GM12864 (cell line): ENCODE measurements around the gene PSAPL1.

ENCODE experiments used
- DNase-seq: peaks from one replicate; pipeline ENCODE4 v3.0.0-alpha.2; 2011; ENCODE audit warnings: low read depth
- H3K4me3 ChIP-seq: 2 replicates; pipeline ENCODE4 v1.5.1; 2011; ENCODE audit warnings: mild to moderate bottlenecking, low read depth, low read length, control low read depth
- TF ChIP-seq, protein P1 (sequence below): IDR thresholded peaks from 2 replicates; pipeline ENCODE4 v1.5.1; 2011; ENCODE audit warnings: low read depth, mild to moderate bottlenecking, moderate library complexity, low read length, control low read depth, inconsistent platforms; ENCODE audit errors: missing control alignments

PSAPL1 gene

DNA sequence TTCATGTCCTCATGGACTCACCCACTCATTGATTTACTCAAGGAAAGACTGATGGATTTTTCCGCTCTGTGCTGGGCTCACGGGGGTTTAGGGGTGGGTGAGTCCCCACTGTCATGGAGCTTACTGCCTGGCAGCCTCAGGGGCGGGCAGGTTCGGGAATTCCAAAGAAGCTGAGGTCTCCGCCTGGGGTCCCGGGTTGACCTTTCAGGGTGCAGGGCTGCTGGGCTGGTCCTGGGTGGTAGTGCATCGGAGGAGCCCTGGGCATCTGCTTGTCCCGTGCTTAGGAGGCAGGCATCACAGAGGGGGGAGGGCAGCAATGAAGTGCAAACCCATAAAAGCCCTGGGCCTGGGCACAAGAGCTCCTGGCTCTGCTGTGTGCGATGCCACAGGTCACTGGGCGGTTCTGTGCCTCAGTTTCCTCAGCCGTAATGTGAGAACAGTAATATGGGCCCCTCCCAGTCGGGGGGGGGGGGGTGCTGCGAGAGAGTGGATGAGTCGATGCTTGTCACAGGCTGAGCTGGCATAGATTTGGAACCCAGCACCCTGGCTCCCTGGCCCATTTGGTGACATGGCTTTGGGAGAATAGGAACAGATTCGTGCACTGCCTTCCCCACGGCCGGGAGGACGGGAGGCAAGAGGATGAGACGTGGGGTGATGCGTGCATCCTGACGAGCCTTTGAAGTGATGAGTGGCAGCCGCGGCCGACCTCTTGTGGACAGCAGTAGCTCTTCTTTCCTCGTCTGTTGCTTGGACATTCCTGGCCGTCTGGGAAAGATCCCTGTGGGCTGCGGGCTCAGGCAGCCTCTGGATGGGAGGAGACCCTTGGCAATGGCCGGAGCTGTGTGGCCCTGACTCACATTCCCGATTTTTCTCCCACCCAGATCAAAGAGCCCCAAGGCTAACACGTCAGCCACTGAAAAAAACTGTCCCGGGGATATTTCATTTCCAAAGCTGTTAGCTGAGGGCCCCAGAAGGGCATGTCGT, 42.0 kb downstream of the PSAPL1 start:
- TF ChIP-seq, protein P1, sequence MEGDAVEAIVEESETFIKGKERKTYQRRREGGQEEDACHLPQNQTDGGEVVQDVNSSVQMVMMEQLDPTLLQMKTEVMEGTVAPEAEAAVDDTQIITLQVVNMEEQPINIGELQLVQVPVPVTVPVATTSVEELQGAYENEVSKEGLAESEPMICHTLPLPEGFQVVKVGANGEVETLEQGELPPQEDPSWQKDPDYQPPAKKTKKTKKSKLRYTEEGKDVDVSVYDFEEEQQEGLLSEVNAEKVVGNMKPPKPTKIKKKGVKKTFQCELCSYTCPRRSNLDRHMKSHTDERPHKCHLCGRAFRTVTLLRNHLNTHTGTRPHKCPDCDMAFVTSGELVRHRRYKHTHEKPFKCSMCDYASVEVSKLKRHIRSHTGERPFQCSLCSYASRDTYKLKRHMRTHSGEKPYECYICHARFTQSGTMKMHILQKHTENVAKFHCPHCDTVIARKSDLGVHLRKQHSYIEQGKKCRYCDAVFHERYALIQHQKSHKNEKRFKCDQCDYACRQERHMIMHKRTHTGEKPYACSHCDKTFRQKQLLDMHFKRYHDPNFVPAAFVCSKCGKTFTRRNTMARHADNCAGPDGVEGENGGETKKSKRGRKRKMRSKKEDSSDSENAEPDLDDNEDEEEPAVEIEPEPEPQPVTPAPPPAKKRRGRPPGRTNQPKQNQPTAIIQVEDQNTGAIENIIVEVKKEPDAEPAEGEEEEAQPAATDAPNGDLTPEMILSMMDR = no peak
- no peak for DNase-seq
- H3K4me3 ChIP-seq = no peak overlapping the region

DNA sequence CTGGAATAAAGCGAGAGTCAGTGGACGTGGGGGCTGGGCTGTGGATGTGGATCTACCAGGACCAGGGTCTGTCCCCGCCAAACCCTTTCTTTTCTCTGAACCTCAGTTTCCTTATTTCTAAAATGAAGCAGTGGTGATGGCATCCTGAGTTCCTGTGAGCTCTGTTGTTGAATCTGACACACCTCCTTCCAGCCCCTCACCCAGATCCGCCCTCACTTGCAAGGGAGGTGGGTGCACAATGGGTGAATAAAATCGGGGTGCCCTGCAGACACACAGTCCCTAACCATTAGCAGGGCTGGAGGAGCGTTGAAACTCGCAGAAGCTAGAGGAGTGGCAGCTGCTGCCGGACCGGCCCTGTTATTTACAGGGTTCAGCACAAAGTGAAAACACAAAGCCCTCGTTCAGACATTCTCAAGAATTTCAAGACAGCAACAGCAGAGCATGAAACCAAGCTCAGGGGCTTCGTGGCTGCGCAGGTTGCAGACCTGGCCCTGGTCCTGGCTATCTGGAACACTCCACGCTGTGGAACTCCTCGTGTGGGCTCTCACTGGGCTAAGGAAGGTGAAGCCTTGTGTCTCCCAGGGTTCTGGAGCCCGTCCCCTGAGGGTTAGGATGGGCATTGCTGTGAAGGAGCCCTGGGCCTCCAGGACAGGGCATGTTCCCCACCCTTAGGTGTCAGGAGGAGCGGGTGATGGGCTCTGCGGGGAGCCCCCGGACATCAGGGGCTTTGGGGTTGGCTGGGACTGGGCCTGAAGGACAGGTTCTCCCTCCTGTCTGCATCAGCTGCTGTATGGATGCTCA, 42.9 kb downstream of the PSAPL1 start:
- DNase-seq = no peak
- H3K4me3 ChIP-seq = no peak overlapping the region
- TF ChIP-seq, protein P1 = no peak

DNA sequence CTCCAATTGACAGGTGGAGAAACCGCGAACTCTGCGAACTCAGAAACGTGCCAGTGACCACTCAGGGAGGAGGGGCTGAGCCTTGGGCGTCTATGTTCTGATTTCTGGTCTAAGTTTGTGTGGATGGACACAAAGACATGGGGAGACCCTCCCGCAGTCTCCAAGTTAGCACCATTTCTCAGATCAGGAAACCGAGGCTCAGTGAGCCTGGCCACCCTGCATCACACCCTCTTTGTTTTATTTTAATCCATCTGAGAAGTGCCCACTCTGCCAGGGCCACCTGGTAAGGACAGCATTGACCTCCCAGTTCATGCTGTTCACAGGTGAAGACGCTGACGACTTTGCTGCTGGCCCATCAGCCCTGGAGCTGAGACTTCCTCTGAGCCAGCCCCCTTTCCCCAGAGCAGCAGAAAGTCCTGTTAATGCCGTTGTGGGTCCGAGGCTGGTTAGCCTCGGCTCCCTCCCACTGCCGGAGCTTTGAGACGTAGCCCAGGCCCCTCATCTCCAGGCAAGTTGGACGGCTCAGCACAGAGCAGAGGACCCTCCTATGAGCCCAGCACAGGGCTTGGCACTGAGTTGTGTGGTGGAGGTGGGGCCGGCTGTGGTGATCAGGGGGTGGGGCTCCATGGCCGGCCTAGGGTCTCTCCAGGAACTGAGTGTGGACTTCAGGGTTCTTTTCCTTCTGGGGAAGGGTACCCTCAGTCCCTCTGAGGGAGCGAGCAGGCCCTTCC, 43.7 kb downstream of the PSAPL1 start:
- TF ChIP-seq, protein P1 = no peak
- no peak for DNase-seq

DNA sequence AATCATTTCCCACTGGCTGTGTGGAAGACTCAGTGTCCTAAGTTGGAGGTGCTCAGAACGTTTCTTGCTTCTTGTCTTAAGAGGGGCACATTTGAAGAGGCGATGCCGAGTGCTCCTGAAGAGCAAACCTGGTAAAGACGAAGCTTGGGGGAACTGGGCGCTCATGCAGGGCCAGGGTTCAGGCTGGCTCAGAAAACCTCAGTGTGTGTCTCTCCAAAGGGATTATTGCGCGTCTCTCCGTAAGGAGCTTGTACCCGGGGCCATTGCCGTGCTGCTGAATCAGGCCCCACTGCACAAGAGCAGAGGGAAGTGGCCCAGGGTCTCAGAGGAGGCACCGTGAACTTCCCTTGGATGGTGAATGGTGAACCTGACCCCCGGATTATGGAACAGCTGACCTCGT, 44.4 kb downstream of the PSAPL1 start:
- DNase-seq = no peak
- TF ChIP-seq, protein P1 = no peak
- H3K4me3 ChIP-seq = no peak overlapping the region

More for the DNA sequence above, 43.7 kb downstream of the PSAPL1 start:
- H3K4me3 ChIP-seq = no peak overlapping the region

DNA sequence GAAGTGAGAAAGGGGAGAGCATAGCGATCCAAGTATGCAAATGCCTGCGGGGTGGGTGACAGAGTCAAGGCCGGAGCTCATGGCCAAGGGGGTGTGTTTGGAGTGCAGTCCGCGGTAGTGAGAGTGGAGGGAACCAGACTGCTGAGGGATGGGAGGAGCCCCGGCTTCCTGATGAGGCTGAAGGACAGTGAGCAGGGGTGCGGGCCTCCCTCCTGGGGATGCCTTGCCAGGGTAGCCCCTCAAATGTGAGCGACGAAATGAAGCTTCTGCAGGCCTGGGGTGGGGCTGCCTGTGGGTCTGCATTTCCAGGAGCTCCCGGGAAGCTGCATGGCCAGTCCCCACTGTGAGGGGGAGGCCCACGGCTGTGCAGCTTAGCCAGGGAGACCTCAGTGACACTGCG, 45.0 kb downstream of the PSAPL1 start:
- no peak for DNase-seq
- TF ChIP-seq, protein P1 = no peak
- no peak overlapping the region for H3K4me3 ChIP-seq

DNA sequence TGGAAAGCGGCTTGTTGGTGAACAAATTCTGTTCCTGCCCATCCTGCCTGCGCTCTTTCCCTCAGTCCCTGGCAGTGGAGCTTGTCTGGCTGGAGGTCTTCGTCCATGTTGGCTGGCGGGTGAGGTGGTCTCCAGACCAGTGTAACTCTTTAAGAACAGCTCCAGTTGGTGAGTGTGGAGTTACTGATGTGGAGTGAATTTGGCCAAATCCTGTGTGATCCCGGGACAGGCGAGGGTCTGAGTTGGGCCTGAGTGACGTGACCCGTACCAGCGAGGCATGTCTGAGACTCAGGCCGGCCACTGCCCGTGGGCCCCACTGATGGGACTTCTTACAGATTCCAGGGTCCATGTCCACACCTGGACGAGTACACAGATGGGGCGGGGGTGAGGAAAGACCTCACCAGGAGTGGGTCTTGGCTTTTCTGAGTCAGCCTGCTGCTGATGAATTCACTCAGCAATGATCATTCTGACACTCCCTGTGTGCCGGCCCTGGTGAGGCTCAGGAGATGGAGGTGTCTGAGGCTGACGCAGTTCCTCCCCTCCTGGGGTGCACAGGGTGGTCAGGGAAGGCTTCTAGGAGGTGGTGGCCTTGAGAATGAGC, 45.5 kb downstream of the PSAPL1 start:
- DNase-seq = no peak
- TF ChIP-seq, protein P1 = no peak

More for the DNA sequence above, 45.5 kb downstream of the PSAPL1 start:
- H3K4me3 ChIP-seq = no peak overlapping the region
